NCI-H146 treated with DMSO at 0.1 percent for 48 hours (cell line): Measurements from ENCODE around the gene QPCTL.
"Not testable (repeated sequence)": the region's sequence is repeated elsewhere in the genome, so short reads cannot be mapped to it uniquely, and the experiment has no call there.

Experiments
- DNase-seq: peaks from one replicate; lab custom pipeline; 2025; ENCODE audit not compliant: unreplicated experiment; lab: John Stamatoyannopoulos, UW

QPCTL gene

GRCh38 chr19:45674946-45675345, 17.5 kb upstream of the QPCTL start:
- DNase-seq: no peak

- no peak for DNase-seq
Observed at GRCh38 chr19:45676851-45677263, 15.6 kb upstream of the QPCTL start.

GRCh38 chr19:45677351-45678230, 14.9 kb upstream of the QPCTL start:
- DNase-seq: peak; percentile 88

GRCh38 chr19:45681391-45682015, 11.0 kb upstream of the QPCTL start:
- DNase-seq: peak; percentile 87

GRCh38 chr19:45682117-45682516, 10.3 kb upstream of the QPCTL start:
- DNase-seq: no peak

- no peak for DNase-seq
Observed at GRCh38 chr19:45682908-45683307, 9.6 kb upstream of the QPCTL start.

GRCh38 chr19:45685045-45685444, 7.4 kb upstream of the QPCTL start:
- DNase-seq: not testable (repeated sequence)

- DNase-seq: no peak
Observed at GRCh38 chr19:45687599-45687998, 4.9 kb upstream of the QPCTL start.

GRCh38 chr19:45691516-45692186, 815 bp upstream of the QPCTL start, which contains the start of gene SNRPD2:
SNRPD2 (minus strand) TSS chr19:45691953; CDS start chr19:45691888, 65 bp downstream.
- DNase-seq: peak; percentile 97

- peak; percentile 57 for DNase-seq
Observed at GRCh38 chr19:45693106-45693788, 781 bp downstream of the QPCTL start.

GRCh38 chr19:45701676-45702075, 9.2 kb downstream of the QPCTL start:
- DNase-seq: no peak

GRCh38 chr19:45705115-45705514, 12.6 kb downstream of the QPCTL start:
- no peak for DNase-seq

- DNase-seq: no peak
Observed at GRCh38 chr19:45705710-45706415, 13.4 kb downstream of the QPCTL start.

GRCh38 chr19:45710356-45711130, 18.1 kb downstream of the QPCTL start:
- DNase-seq: no peak

- DNase-seq: no peak
Observed at GRCh38 chr19:45711851-45712698, 19.6 kb downstream of the QPCTL start.

- DNase-seq: no peak
Observed at GRCh38 chr19:45712699-45713067, 20.2 kb downstream of the QPCTL start.

- DNase-seq: no peak
Observed at GRCh38 chr19:45713141-45713540, 20.7 kb downstream of the QPCTL start.

- no peak for DNase-seq
Observed at GRCh38 chr19:45715139-45715538, 22.7 kb downstream of the QPCTL start.
